Neuronal stem cell (in vitro differentiated cells): Measurements from ENCODE around the gene WBP2.

Experiments
- DNase-seq: peaks from one replicate; pipeline ENCODE4 v3.0.0-alpha.2; 2013; ENCODE audit warnings: low spot score
- H2AFZ ChIP-seq: one replicate; pipeline ENCODE4 v1.6.1; 2013; ENCODE audit warnings: mild to moderate bottlenecking, low read length, inconsistent platforms
- H2AK5ac ChIP-seq: 2 replicates; pipeline ENCODE4 v1.6.1; 2013; ENCODE audit warnings: low read depth, mild to moderate bottlenecking, inconsistent platforms, low read length, moderate library complexity, mixed read lengths
- H2BK120ac ChIP-seq: 2 replicates; pipeline ENCODE4 v1.6.1; 2013; ENCODE audit warnings: low read depth, mild to moderate bottlenecking, inconsistent platforms, low read length, moderate library complexity, mixed read lengths
- H2BK12ac ChIP-seq: one replicate; pipeline ENCODE4 v1.6.1; 2013; ENCODE audit warnings: low read length, inconsistent platforms
- H2BK15ac ChIP-seq: 2 replicates; pipeline ENCODE4 v1.6.1; 2013; ENCODE audit warnings: mild to moderate bottlenecking, low read length, inconsistent platforms, mixed read lengths
- H2BK5ac ChIP-seq: one replicate; pipeline ENCODE4 v1.6.1; 2013; ENCODE audit warnings: inconsistent platforms, mild to moderate bottlenecking, low read length, moderate library complexity
- H3K14ac ChIP-seq: one replicate; pipeline ENCODE4 v1.6.1; 2013; ENCODE audit warnings: low read length, inconsistent platforms
- H3K18ac ChIP-seq: 2 replicates; pipeline ENCODE4 v1.6.1; 2013; ENCODE audit warnings: low read length, inconsistent platforms
- H3K23ac ChIP-seq: 2 replicates; pipeline ENCODE4 v1.6.1; 2013; ENCODE audit warnings: low read depth, mild to moderate bottlenecking, mixed read lengths, low read length, inconsistent platforms; ENCODE audit not compliant: poor library complexity
- H3K27ac ChIP-seq: replicated peaks from 3 replicates; pipeline ENCODE4 v1.5.1; 2013; ENCODE audit warnings: low read length, inconsistent platforms
- H3K27me3 ChIP-seq, 3 experiments: 2 replicates each; pipeline ENCODE4 v1.6.1; 2013; ENCODE audit warnings: low read length in 3 of 3, mild to moderate bottlenecking in 2 of 3, inconsistent platforms in 1 of 3, low read depth in 1 of 3, mixed read lengths in 1 of 3, moderate library complexity in 1 of 3; ENCODE audit not compliant: control insufficient read depth in 3 of 3, insufficient read depth in 3 of 3
- H3K36me3 ChIP-seq, 2 donors: replicated peaks in 1 of 2; 2 replicates each; pipeline ENCODE4 v1.6.1; 2013; ENCODE audit warnings: low read length in 2 of 2; ENCODE audit not compliant: control insufficient read depth in 2 of 2, insufficient read depth in 2 of 2
- H3K4ac ChIP-seq: 2 replicates; pipeline ENCODE4 v1.6.1; 2013; ENCODE audit warnings: inconsistent platforms, mild to moderate bottlenecking, low read length, moderate library complexity
- H3K4me1 ChIP-seq, 2 donors: 1 replicate in 1 of 2; 2 replicates in 1 of 2; pipeline ENCODE4 v1.6.1; 2013; ENCODE audit warnings: low read length in 2 of 2, low read depth in 1 of 2; ENCODE audit not compliant: control insufficient read depth in 2 of 2, insufficient read depth in 1 of 2
- H3K4me2 ChIP-seq: one replicate; pipeline ENCODE4 v1.6.1; 2013; ENCODE audit warnings: mild to moderate bottlenecking, low read length, inconsistent platforms; ENCODE audit not compliant: insufficient read depth, poor library complexity, severe bottlenecking
- H3K4me3 ChIP-seq, 2 donors: 2 replicates each; pipeline ENCODE4 v1.5.1; 2013; ENCODE audit warnings: low read length in 2 of 2, mild to moderate bottlenecking in 2 of 2, inconsistent platforms in 1 of 2, moderate library complexity in 1 of 2
- H3K79me1 ChIP-seq: one replicate; pipeline ENCODE4 v1.6.1; 2013; ENCODE audit warnings: low read depth, mild to moderate bottlenecking, inconsistent platforms, low read length, moderate library complexity
- H3K9ac ChIP-seq: one replicate; pipeline ENCODE4 v1.6.1; 2013; ENCODE audit warnings: mild to moderate bottlenecking, low read depth, low read length, inconsistent platforms; ENCODE audit not compliant: poor library complexity
- H3K9me3 ChIP-seq, 2 donors: replicated peaks in 1 of 2; 2 replicates each; pipeline versions ENCODE3 to v1.6.1; 2013; ENCODE audit warnings: low read length in 2 of 2, mild to moderate bottlenecking in 2 of 2, inconsistent platforms in 1 of 2, low read depth in 1 of 2, mixed read lengths in 1 of 2, moderate library complexity in 1 of 2; ENCODE audit not compliant: control insufficient read depth in 2 of 2, insufficient read depth in 1 of 2
- H4K8ac ChIP-seq: one replicate; pipeline ENCODE4 v1.6.1; 2013; ENCODE audit warnings: low read depth, mild to moderate bottlenecking, inconsistent platforms, low read length, moderate library complexity
- H4K91ac ChIP-seq: one replicate; pipeline ENCODE4 v1.6.1; 2013; ENCODE audit warnings: low read length, low read depth, mild to moderate bottlenecking, inconsistent platforms; ENCODE audit not compliant: poor library complexity
- WGBS, 2 donors: extraction: QIAGEN DNeasy Blood & Tissue Kit; methylation state at CpG; one replicate each; pipeline ENCODE4 v1.1.7; 2013; ENCODE audit warnings: missing lambda C conversion rate in 2 of 2, mixed read lengths in 1 of 2; ENCODE audit not compliant: insufficient read length in 2 of 2, insufficient replicate concordance in 1 of 2; ENCODE audit errors: extremely low coverage in 2 of 2; 5-methylcytosine and 5-hydroxymethylcytosine counted together

The WBP2 gene

GRCh38 chr17:75874323-75875181, 19.4 kb upstream of the WBP2 start:
- H3K23ac ChIP-seq: no peak overlapping the region
- H2AK5ac ChIP-seq: peak overlapping the region; percentile 90
- H2BK12ac ChIP-seq: no peak overlapping the region
- peak overlapping the region; percentile 22 for H2BK5ac ChIP-seq
- H2BK120ac ChIP-seq: no peak overlapping the region
- H3K4me3 ChIP-seq: no peak overlapping the region
- H3K14ac ChIP-seq: no peak overlapping the region
- H3K4ac ChIP-seq: no peak overlapping the region
- H3K36me3 ChIP-seq: no peaks in the 10 kb centered on the region
- H4K8ac ChIP-seq: no peak overlapping the region
- WGBS, 2 donors: no CpG with 5 or more reads among the region's 38 CpGs
- no peak overlapping the region for H4K91ac ChIP-seq
- no peak overlapping the region for H3K9ac ChIP-seq
- peak overlapping the region; percentile 94 for H2BK15ac ChIP-seq
- H3K9me3 ChIP-seq: no peaks in the 10 kb centered on the region
- H3K18ac ChIP-seq: no peak overlapping the region
- H3K79me1 ChIP-seq: no peaks in the 10 kb centered on the region
- no peak for DNase-seq
- peaks cover 14 to 60% (median 37%) of the 10 kb centered on the region in 3 experiments for H3K27me3 ChIP-seq
- peaks cover 7 to 14% of the 10 kb centered on the region in 2 donors for H3K4me1 ChIP-seq
- no peak overlapping the region for H3K4me2 ChIP-seq
- H2AFZ ChIP-seq: no peak overlapping the region
- no peak overlapping the region for H3K27ac ChIP-seq

GRCh38 chr17:75873587-75874322, 18.6 kb upstream of the WBP2 start:
- no peak overlapping the region for H3K18ac ChIP-seq
- WGBS, 2 donors: no CpG with 5 or more reads among the region's 11 CpGs
- H2AK5ac ChIP-seq: no peak overlapping the region
- no peak overlapping the region for H4K91ac ChIP-seq
- no peaks in the 10 kb centered on the region for H3K79me1 ChIP-seq
- no peak overlapping the region for H4K8ac ChIP-seq
- H3K4me1 ChIP-seq: peaks cover 8 to 18% of the 10 kb centered on the region in 2 donors
- no peak overlapping the region for H2AFZ ChIP-seq
- H3K36me3 ChIP-seq: no peaks in the 10 kb centered on the region
- H3K9ac ChIP-seq: no peak overlapping the region
- H2BK5ac ChIP-seq: peak overlapping the region; percentile 22
- H3K23ac ChIP-seq: no peak overlapping the region
- H2BK12ac ChIP-seq: no peak overlapping the region
- no peak overlapping the region for H3K4ac ChIP-seq
- H3K4me2 ChIP-seq: no peak overlapping the region
- H3K27ac ChIP-seq: no peak overlapping the region
- peak overlapping the region; percentile 94 for H2BK15ac ChIP-seq
- H2BK120ac ChIP-seq: no peak overlapping the region
- peaks cover 14 to 52% (median 31%) of the 10 kb centered on the region in 3 experiments for H3K27me3 ChIP-seq
- no peak for DNase-seq
- no peaks in the 10 kb centered on the region for H3K9me3 ChIP-seq
- no peak overlapping the region for H3K4me3 ChIP-seq
- H3K14ac ChIP-seq: no peak overlapping the region

GRCh38 chr17:75872434-75873351, 17.6 kb upstream of the WBP2 start:
- Histone ChIP-seq H2AK5ac (peak overlapping the region; percentile 74), H3K14ac (no peak overlapping the region), H2BK12ac (no peak overlapping the region), H3K79me1 (no peaks in the 10 kb centered on the region), H2BK15ac (peak overlapping the region; percentile 78), H2AFZ (no peak overlapping the region), H3K4ac (no peak overlapping the region), H3K27ac (no peak overlapping the region), H3K23ac (peak overlapping the region; percentile 3), H3K4me1 (peaks cover 8 to 18% of the 10 kb centered on the region in 2 donors), H2BK120ac (no peak overlapping the region), H2BK5ac (peak overlapping the region; percentile 93), H3K27me3 (peaks cover 9 to 42% (median 20%) of the 10 kb centered on the region in 3 experiments), H3K36me3 (no peaks in the 10 kb centered on the region), H3K9ac (no peak overlapping the region), H4K91ac (no peak overlapping the region), H3K9me3 (no peaks in the 10 kb centered on the region), H3K18ac (peak overlapping the region; percentile 44), H4K8ac (peak overlapping the region; percentile 19), H3K4me2 (no peak overlapping the region), H3K4me3 (no peak overlapping the region)
- DNase-seq: no peak
- no CpG with 5 or more reads among the region's 13 CpGs for WGBS, 2 donors
